Fibroblast of pulmonary artery (primary cell): ENCODE data around the gene GNAL.
A peak's percentile ranks its signal among the peaks of the same experiment; 100 is the strongest.

Experiments used
- DNase-seq: peaks from one replicate; pipeline ENCODE4 v3.0.0-alpha.2; 2010; ENCODE audit warnings: low read depth
- H3K4me3 ChIP-seq: replicated peaks from 2 replicates; pipeline ENCODE4 v1.5.1; 2011; ENCODE audit warnings: low read depth, mild to moderate bottlenecking, control low read depth, low read length, moderate library complexity
- TF ChIP-seq, protein P1 (sequence below): IDR thresholded peaks from 2 replicates; pipeline ENCODE4 v1.5.1; 2011; ENCODE audit warnings: mild to moderate bottlenecking, control low read depth, low read length, inconsistent platforms; ENCODE audit errors: missing control alignments

Gene GNAL

DNA sequence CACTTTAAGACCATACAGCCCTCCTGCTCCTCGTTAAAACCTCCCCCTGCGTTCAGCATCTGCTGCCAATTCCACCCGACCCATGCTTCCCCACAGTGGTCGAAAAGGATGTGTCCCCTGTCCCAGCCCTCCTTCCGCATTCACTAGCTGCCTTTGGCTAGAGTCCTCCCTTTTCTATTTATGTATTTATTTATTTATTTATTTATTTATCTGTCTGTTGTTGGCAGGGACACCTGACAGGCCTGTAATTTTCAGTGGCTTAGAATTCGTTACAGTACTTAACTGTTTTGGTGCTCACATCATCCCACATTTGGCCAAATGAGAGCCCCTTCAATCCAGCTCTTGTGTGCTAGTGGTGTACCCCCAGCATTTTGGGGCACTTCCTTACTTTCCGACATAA is 50.8 kb downstream of the GNAL start:
- TF ChIP-seq, protein P1, sequence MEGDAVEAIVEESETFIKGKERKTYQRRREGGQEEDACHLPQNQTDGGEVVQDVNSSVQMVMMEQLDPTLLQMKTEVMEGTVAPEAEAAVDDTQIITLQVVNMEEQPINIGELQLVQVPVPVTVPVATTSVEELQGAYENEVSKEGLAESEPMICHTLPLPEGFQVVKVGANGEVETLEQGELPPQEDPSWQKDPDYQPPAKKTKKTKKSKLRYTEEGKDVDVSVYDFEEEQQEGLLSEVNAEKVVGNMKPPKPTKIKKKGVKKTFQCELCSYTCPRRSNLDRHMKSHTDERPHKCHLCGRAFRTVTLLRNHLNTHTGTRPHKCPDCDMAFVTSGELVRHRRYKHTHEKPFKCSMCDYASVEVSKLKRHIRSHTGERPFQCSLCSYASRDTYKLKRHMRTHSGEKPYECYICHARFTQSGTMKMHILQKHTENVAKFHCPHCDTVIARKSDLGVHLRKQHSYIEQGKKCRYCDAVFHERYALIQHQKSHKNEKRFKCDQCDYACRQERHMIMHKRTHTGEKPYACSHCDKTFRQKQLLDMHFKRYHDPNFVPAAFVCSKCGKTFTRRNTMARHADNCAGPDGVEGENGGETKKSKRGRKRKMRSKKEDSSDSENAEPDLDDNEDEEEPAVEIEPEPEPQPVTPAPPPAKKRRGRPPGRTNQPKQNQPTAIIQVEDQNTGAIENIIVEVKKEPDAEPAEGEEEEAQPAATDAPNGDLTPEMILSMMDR: no peak
- DNase-seq: no peak
- H3K4me3 ChIP-seq: no peak overlapping the region

DNA sequence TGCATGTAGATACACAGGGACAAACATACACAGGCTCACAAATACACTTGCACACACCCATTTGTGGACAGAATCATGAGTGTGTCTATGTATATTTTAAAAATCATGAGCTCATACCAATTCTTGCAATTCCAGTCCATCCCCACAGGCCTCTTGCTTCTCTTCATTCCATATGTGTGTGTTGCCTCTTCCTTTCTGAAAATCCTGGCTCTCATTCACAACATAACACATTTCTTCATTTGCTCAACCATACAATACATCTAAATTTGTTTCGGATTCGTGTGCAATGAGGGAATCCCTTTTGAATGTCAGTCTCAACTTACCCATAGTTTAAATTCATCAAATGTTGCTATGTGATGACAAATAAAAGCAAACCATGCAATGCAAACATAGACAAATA is 51.4 kb downstream of the GNAL start:
- H3K4me3 ChIP-seq: no peak overlapping the region
- TF ChIP-seq, protein P1: no peak
- no peak for DNase-seq

DNA sequence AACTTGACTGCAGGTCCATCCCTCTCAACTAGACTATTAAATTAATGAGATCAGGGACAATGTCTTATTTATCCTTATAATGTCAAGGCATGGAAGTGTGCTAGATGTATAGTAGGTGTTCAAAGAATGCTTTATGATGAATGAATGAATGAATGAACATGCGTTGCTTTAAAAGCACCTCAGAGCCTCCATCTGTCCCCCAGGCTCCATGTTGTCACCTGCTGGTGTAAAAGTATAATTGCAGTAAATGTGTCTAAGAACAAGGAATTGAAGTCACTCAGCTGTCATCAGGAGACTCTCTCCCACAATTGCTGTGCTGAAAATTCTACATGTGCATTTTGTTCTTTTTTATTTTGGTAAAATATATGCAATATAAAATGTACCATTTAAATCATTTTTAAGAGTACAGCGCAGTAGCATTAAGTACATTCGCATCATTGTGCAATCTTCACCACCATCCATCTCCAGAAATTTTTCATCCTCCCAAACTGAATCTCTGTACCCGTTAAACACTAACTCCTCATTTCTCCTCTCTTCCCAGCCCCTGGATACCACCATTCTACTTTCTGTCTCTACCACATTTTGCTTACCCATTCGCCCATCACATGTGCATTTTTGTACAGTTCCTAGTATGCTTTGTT is 52.6 kb downstream of the GNAL start:
- H3K4me3 ChIP-seq: no peak overlapping the region
- DNase-seq: no peak

DNA sequence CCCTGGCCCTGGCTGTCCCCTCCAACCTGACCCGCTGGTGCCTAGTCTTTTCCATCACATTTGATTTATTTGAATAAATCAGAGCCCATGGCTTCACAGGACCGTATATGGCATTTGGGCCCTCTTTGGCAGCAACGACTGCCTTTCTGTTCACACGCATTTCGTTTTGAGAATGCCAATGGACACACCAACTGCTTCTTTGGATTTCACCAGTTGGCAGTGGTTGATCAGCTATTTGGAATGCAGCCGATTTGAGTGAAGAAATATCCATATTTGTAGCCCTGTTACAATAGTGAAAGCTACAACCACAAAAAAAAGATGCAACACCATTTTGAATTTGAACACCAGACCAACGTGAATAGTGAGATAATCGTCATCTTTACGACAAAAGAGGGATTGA is 56.5 kb downstream of the GNAL start:
- TF ChIP-seq, protein P1: no peak
- no peak for DNase-seq
- H3K4me3 ChIP-seq: no peak overlapping the region

More for the DNA sequence above, 52.6 kb downstream of the GNAL start:
- TF ChIP-seq, protein P1: peak; percentile 43

DNA sequence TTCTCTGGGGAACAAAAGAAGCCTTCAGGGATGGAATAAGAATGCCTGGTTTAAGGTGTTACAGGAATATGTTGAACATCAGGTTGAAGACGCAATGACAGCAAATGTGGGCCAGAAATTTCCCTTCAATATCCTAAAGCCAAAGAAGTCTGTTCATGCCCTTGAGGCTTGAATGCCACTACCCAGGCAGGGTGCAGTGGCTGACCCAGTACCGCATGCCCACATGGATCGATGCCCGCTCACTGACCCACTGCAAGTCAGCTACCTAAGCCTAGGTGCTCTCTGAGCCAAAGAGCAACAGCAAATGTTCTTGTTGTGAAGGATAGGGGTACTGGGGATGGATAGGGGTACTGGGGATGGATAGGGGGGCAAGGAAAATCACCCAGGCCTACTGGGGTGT is 58.2 kb downstream of the GNAL start:
- TF ChIP-seq, protein P1: no peak
- DNase-seq: no peak
- H3K4me3 ChIP-seq: no peak overlapping the region

DNA sequence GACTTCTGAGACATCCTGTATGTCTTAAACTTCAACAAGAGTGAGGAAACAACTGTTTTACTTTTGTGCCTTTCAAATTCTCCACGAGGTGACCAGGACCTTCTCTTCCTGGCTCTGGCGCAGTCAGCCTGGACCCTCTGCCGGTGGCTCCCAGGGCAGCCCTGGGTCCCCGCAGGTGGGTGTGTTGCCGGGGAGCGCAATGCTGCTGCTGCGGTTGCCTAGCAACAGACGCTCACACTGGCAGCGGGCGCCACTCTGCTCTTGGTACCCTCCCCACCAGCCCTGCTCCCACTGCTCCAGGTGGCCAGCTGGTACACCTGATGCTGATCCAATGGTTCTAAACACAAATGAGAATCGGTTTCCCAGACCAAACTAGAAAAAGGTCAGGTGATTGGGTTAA is 58.7 kb downstream of the GNAL start:
- no peak overlapping the region for H3K4me3 ChIP-seq
- no peak for DNase-seq
- TF ChIP-seq, protein P1: no peak

DNA sequence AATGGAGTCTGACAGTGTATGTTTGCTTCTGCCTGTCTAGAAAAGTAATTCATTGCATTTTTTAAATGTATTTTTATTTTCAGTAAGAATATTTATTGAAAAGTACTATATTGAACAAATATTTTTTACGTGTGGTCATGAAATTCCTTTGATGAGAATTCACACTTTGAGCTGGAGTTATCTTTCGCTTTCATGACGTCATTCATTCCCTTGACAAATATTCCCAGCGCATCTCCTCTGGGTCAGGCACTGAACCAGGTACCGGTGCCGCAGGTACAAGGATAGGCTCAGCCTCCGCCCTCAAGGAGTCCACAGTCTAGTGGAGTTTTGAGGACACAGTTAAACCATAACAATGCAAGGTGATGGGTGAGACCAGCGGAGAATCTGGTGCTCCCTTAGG is 60.2 kb downstream of the GNAL start:
- DNase-seq: no peak
- TF ChIP-seq, protein P1: no peak
- H3K4me3 ChIP-seq: no peak overlapping the region
